NCI-H1105 treated with DMSO at 0.1 percent for 48 hours (cell line): Measurements from ENCODE around the gene RFNG.
A peak's percentile ranks its signal among the peaks of the same experiment; 100 is the strongest.

Experiments
- DNase-seq: peaks from one replicate; lab custom pipeline; 2025; lab: John Stamatoyannopoulos, UW

Gene RFNG

GRCh38 chr17:82077617-82078358, 26.2 kb upstream of the RFNG start:
- DNase-seq: no peak

- no peak for DNase-seq
Observed at GRCh38 chr17:82076785-82077591, 25.4 kb upstream of the RFNG start.

- DNase-seq: no peak
Observed at GRCh38 chr17:82076018-82076784, 24.6 kb upstream of the RFNG start.

- DNase-seq: no peak
Observed at GRCh38 chr17:82073446-82073845, 21.8 kb upstream of the RFNG start.

GRCh38 chr17:82072827-82073226, 21.2 kb upstream of the RFNG start:
- DNase-seq: no peak

- DNase-seq: no peak
Observed at GRCh38 chr17:82070611-82071010, 19.0 kb upstream of the RFNG start.

DNA sequence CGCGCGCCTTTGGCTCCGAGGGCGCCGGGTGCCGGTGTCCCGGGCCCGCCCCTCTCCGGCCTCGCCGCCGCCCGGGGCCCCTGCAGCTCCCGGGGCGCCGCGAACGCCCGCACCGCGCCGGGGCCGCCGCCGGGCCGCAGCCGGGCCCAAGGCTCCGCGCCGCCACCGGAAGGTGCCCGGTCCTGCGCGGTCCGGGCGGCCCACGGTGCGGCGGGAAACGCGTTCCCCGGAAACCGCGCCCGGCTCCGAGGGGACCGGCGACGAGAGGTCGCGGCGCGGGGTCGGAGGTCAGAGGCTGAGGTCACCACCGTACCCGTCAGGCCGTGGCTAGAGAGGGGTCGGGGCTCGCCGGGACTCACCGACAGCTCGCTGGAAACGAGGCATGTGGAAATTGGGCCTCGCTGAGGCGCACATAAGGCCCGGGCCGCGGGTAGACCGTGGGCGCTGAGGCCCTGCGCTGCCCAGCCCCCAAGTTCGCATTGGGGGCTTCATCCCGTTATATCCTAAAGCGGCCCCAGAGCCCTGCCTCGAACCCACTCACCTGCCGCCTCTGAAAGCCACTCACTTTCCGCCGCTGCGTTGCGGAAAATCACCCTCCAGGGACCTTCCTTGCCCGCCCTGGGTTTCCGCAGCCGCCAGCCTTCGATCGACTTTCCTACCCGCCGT, 14.2 kb upstream of the RFNG start, which contains the start of gene DUS1L:
TSS of gene DUS1L (minus strand) at position 167 of the 666 bp plus-strand sequence. CDS start 745 bp downstream, outside the sequence.
- peak; percentile 16 for DNase-seq

- DNase-seq: no peak
Observed at GRCh38 chr17:82065193-82065637, 13.6 kb upstream of the RFNG start.

DNA sequence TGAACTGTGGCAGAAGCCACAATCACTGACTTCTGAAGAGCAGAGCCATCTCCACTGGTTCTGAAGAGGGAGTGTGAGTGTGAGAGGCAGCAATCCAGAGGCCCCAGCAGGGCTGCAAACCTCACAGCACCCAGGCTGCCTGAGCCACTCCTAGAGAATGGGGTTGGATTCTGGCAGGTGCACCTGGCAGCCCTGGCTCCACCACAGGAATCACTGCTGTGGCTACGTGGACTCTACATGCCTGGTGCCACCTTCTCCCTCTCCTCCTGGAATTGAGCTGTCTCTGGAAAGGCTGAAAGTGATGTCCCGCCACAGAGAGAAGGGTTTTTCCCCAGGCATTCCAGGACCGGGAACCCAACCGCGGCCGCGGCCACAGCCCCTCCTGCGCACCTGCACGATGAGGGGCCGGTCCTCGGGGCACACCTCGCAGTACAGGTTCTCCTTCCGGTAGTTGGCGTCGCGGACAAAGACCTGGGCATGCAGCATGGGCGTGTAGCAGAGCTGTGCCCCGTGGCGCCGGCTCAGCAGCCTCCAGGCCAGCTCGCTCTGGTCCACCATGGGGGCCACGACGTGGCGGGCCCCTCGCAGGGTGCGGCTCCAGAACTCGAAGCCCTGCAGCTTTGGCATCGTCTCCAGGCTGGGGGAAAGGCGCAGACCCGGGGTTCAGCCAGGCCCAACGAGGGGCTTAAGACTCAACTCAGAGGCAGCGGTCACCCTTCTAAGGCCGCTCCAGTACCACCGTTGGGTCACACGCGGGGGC, 13.0 kb upstream of the RFNG start:
- DNase-seq: peak; percentile 22

DNA sequence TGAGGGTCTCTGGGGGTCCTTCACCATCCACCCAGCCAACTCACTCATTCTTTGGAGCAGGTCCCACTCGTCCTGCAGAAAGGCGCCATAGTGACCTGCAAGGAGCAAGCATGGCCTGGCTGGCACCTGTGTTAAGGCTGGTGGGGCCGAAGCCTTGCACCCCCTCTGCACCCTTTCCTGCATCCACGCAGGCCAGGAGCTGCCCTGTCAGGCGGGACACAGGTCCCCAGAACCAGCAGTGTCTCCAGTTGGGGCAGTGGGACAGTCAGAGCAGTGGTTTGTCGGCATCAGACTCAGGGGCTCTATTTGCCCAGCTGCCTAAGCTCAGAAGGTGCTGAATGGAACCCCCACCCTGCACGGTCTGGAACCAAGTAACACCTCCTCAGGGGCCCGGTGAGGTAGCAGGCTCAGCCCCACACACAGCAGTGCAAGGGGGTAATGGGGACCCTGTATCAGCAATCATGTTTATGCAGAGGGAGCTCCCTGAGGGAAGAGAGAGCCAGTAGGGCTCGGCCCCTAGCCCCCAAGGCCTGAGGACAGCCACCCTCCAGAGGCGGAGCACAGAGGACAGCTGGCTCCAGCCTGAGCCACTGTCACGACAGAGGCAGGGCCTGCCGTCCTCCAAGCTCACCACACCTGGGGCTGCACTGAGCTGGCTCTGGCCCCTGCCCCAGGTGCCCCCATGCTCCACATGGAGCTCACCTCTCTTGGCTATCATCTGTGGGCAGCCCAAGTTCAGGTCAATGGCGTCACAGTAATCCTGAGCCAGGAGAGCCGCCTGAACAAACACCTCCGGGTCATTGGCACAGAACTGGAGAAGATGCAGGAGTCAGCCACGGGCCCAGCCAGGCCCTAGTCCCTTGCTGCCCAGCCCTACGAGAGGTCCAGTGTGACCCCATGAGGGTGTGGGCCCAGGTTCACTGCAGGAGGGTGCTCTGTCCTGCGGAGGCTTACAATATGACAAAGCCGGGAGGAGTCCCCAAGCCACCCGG, 12.1 kb upstream of the RFNG start:
- no peak for DNase-seq

GRCh38 chr17:82062984-82063368, 11.4 kb upstream of the RFNG start:
- no peak for DNase-seq

GRCh38 chr17:82062076-82062983, 10.7 kb upstream of the RFNG start:
- DNase-seq: no peak

GRCh38 chr17:82061047-82061925, 9.7 kb upstream of the RFNG start:
- DNase-seq: no peak

DNA sequence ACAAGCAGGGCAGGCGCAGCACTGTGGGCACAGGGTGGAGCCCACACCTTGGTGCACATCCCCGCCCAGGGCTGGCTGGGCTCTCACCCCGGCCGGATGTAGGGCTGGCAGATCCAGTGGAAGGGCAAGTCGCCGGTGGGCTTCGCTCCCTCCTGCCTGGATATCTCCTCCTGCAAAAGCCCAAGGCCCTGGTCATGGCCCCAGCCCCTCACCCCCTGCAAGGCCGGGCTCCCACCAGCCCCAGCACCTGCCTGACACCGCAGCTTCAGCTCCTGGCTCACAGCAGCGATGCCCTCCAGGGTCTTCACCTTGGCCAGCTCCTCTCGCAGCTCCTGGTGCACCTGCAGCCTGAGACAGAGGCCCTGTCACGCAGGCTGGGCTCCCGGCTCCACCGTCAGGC, 9.0 kb upstream of the RFNG start:
- DNase-seq: no peak

GRCh38 chr17:82060001-82060380, 8.4 kb upstream of the RFNG start:
- no peak for DNase-seq

DNA sequence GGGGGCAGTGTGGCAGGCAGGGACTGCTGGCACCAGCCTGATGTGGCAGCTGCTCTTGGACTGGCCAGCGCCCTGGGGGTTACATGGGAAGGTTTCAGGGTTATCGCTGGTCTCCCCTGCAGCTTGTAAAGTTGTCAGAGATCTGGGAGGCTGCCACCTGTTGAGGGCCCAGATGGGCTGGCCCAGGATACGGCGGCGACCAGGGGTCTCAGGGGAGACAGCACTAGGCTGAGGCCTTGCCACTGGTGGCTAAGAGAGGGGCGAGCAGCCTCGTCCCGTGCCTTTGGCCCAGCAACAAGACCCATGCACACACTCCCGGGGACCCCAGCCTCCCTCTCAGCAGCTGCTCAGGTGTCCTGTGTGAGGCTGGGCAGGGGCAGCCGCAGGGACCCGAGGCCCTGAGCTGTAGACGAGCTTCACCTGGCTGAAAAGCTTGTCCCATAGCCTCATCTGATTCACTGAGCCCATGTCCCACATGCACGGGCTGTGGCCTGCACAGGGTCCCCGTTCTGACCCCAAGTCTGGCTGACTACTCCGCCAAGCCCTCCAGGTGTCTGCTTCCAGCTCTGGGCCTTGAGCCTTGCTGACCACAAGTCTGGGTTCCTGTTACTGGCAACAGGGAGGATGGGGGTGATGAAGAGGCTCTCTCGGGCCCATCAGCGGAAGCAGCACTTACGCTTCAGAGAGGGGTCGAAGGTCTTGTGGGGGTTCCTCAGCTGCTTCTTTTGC, 7.8 kb upstream of the RFNG start:
- DNase-seq: no peak

- DNase-seq: no peak
Observed at GRCh38 chr17:82058855-82059249, 7.2 kb upstream of the RFNG start.
